Activated naive CD8-positive, alpha-beta T cell (primary cell): Measurements from ENCODE around the gene PAXX.

ENCODE experiments used
- H3K27ac Mint-ChIP-seq: one replicate; pipeline ENCODE4 v1.8.0; 2021; ENCODE audit warnings: mixed read lengths
- H3K27me3 Mint-ChIP-seq: one replicate; pipeline ENCODE4 v1.8.0; 2021; ENCODE audit warnings: mixed read lengths
- H3K36me3 Mint-ChIP-seq: one replicate; pipeline ENCODE4 v1.8.0; 2021; ENCODE audit warnings: mixed read lengths
- H3K4me1 Mint-ChIP-seq: one replicate; pipeline ENCODE4 v1.8.0; 2021; ENCODE audit warnings: low read depth, mixed read lengths
- H3K4me3 Mint-ChIP-seq: one replicate; pipeline ENCODE4 v1.8.0; 2021; ENCODE audit warnings: mild to moderate bottlenecking, mixed read lengths
- H3K9me3 Mint-ChIP-seq: one replicate; pipeline ENCODE4 v1.8.0; 2021; ENCODE audit warnings: low read depth, mixed read lengths

PAXX gene

GRCh38 chr9:136950656-136951276 is 41.5 kb upstream of the PAXX start:
- peak overlapping the region; percentile 64 for H3K27ac Mint-ChIP-seq
- H3K27me3 Mint-ChIP-seq, result no peaks in the 10 kb centered on the region
- H3K36me3 Mint-ChIP-seq, result no peaks in the 10 kb centered on the region
- H3K9me3 Mint-ChIP-seq, result no peaks in the 10 kb centered on the region
- peaks cover 2% of the 10 kb centered on the region for H3K4me1 Mint-ChIP-seq
- peak overlapping the region; percentile 73 for H3K4me3 Mint-ChIP-seq

- Mint-ChIP-seq H3K4me3 (peak within 1 kb of the TSS; percentile 23), H3K4me1 (peaks cover 2% of the 10 kb centered on the region), H3K27me3 (no peaks in the 10 kb centered on the region), H3K27ac (no peak within 1 kb of the TSS), H3K36me3 (no peaks in the 10 kb centered on the region), H3K9me3 (no peaks in the 10 kb centered on the region)
These were observed 40.5 kb upstream of the PAXX start, which contains the start of gene LCN12 for GRCh38 chr9:136951541-136952320. Gene LCN12 (plus strand): TSS chr9:136952273. CDS start chr9:136952328, 55 bp downstream.

GRCh38 chr9:136952321-136952850 is 39.8 kb upstream of the PAXX start:
- Mint-ChIP-seq H3K27me3 (no peaks in the 10 kb centered on the region), H3K4me1 (peaks cover 2% of the 10 kb centered on the region), H3K27ac (no peak overlapping the region), H3K36me3 (no peaks in the 10 kb centered on the region), H3K9me3 (no peaks in the 10 kb centered on the region), H3K4me3 (no peak overlapping the region)

DNA sequence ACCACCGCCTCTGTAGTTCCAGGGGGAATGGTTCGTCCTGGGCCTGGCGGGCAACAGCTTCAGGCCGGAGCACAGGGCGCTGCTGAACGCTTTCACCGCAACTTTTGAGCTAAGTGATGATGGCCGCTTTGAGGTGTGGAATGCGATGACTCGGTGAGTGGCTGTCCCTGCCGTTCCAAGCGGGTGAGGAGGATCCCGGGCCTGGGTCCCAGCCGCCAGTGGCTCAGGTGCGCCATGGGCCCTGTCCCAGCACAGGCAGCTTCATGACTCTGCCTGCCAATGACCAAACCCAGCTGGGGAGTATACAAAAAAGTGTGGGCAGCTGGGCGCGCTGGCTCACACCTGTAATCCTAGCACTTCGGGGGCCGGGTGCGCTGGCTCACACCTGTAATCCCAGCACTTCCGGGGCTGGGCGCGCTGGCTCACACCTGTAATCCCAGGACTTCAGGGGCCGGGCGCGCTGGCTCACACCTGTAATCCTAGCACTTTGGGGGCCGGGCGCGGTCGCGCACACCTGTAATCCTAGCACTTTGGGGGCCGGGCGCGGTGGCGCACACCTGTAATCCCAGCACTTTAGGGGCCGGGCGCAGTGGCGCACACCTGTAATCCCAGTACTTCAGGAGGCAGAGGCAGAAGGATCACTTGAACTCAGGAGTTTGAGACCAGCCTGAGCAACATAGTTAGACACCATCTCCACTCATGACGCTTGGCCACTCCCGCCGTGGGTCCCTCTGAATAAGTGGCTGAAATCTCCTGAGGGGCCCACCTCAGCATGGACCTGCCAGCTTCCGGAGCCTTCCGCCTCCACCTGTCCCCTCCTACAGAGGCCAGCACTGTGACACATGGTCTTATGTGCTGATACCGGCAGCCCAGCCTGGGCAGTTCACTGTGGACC is 39.1 kb upstream of the PAXX start:
- no peak overlapping the region for H3K4me3 Mint-ChIP-seq
- H3K36me3 Mint-ChIP-seq, result no peaks in the 10 kb centered on the region

GRCh38 chr9:136953771-136954269 is 38.4 kb upstream of the PAXX start:
- Mint-ChIP-seq H3K27me3 (no peaks in the 10 kb centered on the region), H3K27ac (no peak overlapping the region), H3K9me3 (no peaks in the 10 kb centered on the region), H3K36me3 (no peaks in the 10 kb centered on the region), H3K4me1 (no peaks in the 10 kb centered on the region), H3K4me3 (no peak overlapping the region)

More for the DNA sequence above, 39.1 kb upstream of the PAXX start:
- no peaks in the 10 kb centered on the region for H3K9me3 Mint-ChIP-seq
- H3K27ac Mint-ChIP-seq, result no peak overlapping the region
- H3K4me1 Mint-ChIP-seq, result peaks cover under 1% of the 10 kb centered on the region
- no peaks in the 10 kb centered on the region for H3K27me3 Mint-ChIP-seq

- peaks cover 2% of the 10 kb centered on the region for H3K4me1 Mint-ChIP-seq
- no peak overlapping the region for H3K4me3 Mint-ChIP-seq
- no peaks in the 10 kb centered on the region for H3K27me3 Mint-ChIP-seq
- no peaks in the 10 kb centered on the region for H3K9me3 Mint-ChIP-seq
- no peaks in the 10 kb centered on the region for H3K36me3 Mint-ChIP-seq
- H3K27ac Mint-ChIP-seq, result no peak overlapping the region
These were observed 37.7 kb upstream of the PAXX start for GRCh38 chr9:136954270-136955083.

- Mint-ChIP-seq H3K4me3 (no peak overlapping the region), H3K27ac (no peak overlapping the region), H3K9me3 (no peaks in the 10 kb centered on the region), H3K4me1 (peaks cover 8% of the 10 kb centered on the region), H3K27me3 (no peaks in the 10 kb centered on the region), H3K36me3 (no peaks in the 10 kb centered on the region)
These were observed 36.9 kb upstream of the PAXX start for GRCh38 chr9:136955202-136955942.

DNA sequence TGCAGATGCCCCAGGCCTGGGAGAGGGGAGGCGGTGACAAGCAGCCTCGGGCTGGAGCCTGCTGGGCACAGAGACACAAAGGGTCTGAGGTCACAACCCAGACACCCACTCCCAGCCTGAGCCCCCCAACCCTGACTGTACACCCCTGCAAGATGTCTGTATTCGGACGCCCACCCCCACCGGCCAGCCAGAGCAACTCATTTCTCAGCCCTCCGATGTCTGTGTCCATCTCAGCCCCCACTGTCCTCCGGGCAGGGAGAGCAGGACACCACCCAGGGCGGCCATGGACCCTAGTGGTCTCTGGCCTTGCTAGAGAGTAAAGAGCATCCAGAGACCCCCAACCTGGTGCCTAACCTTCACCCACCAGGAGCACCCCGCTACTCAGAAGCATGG is 36.3 kb upstream of the PAXX start:
- H3K4me1 Mint-ChIP-seq, result peaks cover 12% of the 10 kb centered on the region
- H3K27me3 Mint-ChIP-seq, result no peaks in the 10 kb centered on the region
- no peak overlapping the region for H3K4me3 Mint-ChIP-seq
- no peaks in the 10 kb centered on the region for H3K36me3 Mint-ChIP-seq
- H3K27ac Mint-ChIP-seq, result no peak overlapping the region
- H3K9me3 Mint-ChIP-seq, result no peaks in the 10 kb centered on the region

GRCh38 chr9:136956604-136957003 is 35.6 kb upstream of the PAXX start:
- Mint-ChIP-seq H3K36me3 (no peaks in the 10 kb centered on the region), H3K4me3 (no peak overlapping the region), H3K27me3 (no peaks in the 10 kb centered on the region), H3K9me3 (no peaks in the 10 kb centered on the region), H3K27ac (no peak overlapping the region), H3K4me1 (peaks cover 13% of the 10 kb centered on the region)

DNA sequence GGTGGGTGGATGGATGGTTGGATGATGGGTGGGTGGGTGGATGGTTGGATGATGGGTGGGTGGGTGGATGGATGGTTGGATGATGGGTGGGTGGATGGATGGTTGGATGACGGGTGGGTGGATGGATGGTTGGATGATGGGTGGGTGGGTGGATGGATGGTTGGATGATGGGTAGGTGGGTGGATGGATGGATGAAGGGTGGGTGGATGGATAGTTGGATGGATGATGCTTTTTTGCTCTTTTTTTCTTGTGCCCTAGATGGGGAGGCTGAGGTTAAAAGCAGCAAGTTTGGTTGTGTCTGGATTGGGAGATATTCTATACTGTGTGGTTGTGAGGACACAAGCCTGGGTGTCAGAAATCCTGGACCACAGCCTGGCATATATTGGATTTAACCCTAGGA is 34.8 kb upstream of the PAXX start:
- Mint-ChIP-seq H3K36me3 (no peaks in the 10 kb centered on the region), H3K27me3 (no peaks in the 10 kb centered on the region), H3K4me3 (no peak overlapping the region), H3K27ac (no peak overlapping the region), H3K9me3 (no peaks in the 10 kb centered on the region), H3K4me1 (peaks cover 13% of the 10 kb centered on the region)

- Mint-ChIP-seq H3K27me3 (no peaks in the 10 kb centered on the region), H3K36me3 (no peaks in the 10 kb centered on the region), H3K4me1 (peaks cover 16% of the 10 kb centered on the region), H3K4me3 (no peak overlapping the region), H3K9me3 (no peaks in the 10 kb centered on the region), H3K27ac (no peak overlapping the region)
These were observed 34.3 kb upstream of the PAXX start for GRCh38 chr9:136957901-136958300.

- H3K27ac Mint-ChIP-seq, result no peak overlapping the region
These were observed 33.7 kb upstream of the PAXX start for GRCh38 chr9:136958473-136958872.

GRCh38 chr9:136958898-136959850 is 33.0 kb upstream of the PAXX start:
- Mint-ChIP-seq H3K27ac (no peak overlapping the region), H3K4me1 (peaks cover 19% of the 10 kb centered on the region), H3K4me3 (no peak overlapping the region)

More at GRCh38 chr9:136958473-136958872, 33.7 kb upstream of the PAXX start:
- no peaks in the 10 kb centered on the region for H3K36me3 Mint-ChIP-seq
- H3K4me1 Mint-ChIP-seq, result peaks cover 19% of the 10 kb centered on the region
- H3K4me3 Mint-ChIP-seq, result no peak overlapping the region
- H3K27me3 Mint-ChIP-seq, result no peaks in the 10 kb centered on the region
- no peaks in the 10 kb centered on the region for H3K9me3 Mint-ChIP-seq

More at GRCh38 chr9:136958898-136959850, 33.0 kb upstream of the PAXX start:
- Mint-ChIP-seq H3K9me3 (no peaks in the 10 kb centered on the region), H3K27me3 (no peaks in the 10 kb centered on the region), H3K36me3 (no peaks in the 10 kb centered on the region)
